Central memory CD4-positive, alpha-beta T cell (primary cell): Measurements from ENCODE around the gene DSTYK.

ENCODE experiments used
- DNase-seq: peaks from one replicate; pipeline ENCODE4 v3.0.0; 2022
- total RNA-seq, 3 experiments: gene quantifications; one replicate each; lab custom pipeline; 2026; lab: John Stamatoyannopoulos, UW

DSTYK gene, protein sequence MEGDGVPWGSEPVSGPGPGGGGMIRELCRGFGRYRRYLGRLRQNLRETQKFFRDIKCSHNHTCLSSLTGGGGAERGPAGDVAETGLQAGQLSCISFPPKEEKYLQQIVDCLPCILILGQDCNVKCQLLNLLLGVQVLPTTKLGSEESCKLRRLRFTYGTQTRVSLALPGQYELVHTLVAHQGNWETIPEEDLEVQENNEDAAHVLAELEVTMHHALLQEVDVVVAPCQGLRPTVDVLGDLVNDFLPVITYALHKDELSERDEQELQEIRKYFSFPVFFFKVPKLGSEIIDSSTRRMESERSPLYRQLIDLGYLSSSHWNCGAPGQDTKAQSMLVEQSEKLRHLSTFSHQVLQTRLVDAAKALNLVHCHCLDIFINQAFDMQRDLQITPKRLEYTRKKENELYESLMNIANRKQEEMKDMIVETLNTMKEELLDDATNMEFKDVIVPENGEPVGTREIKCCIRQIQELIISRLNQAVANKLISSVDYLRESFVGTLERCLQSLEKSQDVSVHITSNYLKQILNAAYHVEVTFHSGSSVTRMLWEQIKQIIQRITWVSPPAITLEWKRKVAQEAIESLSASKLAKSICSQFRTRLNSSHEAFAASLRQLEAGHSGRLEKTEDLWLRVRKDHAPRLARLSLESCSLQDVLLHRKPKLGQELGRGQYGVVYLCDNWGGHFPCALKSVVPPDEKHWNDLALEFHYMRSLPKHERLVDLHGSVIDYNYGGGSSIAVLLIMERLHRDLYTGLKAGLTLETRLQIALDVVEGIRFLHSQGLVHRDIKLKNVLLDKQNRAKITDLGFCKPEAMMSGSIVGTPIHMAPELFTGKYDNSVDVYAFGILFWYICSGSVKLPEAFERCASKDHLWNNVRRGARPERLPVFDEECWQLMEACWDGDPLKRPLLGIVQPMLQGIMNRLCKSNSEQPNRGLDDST
- total RNA-seq, result 46.9 to 69.6 (median 65.4) reads per million in 3 experiments

DNA sequence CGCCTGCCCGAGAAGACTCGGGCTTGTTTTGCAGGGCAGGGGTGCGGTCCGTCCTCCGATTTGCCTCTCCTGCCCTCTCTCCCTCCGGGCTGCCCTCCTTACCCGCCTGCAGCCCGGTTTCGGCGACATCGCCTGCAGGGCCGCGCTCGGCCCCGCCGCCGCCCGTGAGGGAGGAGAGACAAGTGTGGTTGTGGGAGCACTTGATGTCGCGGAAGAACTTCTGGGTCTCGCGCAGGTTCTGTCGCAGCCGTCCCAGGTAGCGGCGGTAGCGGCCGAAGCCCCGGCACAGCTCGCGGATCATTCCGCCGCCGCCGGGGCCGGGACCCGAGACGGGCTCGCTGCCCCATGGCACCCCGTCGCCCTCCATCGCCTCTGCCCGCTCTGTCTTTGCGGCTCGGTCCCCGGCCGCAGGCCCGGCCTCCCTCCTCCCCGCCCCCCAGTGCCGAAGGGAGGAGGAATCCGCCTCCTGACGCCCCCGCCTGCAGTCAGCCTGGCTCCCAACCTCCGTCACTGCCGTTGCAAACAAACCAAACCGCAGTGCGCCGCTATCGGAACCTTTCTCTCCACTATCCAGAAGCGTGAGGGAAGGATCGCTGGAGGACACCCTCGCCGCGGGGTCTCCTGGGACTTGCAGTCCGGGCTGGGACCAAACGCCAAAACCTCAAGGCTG, at the start of gene DSTYK:
Gene DSTYK, minus strand, starts transcription at position 534 of the 670 bp plus-strand sequence. Its CDS starts 167 bp downstream, at position 367.
- DNase-seq, result peak; percentile 90

DNA sequence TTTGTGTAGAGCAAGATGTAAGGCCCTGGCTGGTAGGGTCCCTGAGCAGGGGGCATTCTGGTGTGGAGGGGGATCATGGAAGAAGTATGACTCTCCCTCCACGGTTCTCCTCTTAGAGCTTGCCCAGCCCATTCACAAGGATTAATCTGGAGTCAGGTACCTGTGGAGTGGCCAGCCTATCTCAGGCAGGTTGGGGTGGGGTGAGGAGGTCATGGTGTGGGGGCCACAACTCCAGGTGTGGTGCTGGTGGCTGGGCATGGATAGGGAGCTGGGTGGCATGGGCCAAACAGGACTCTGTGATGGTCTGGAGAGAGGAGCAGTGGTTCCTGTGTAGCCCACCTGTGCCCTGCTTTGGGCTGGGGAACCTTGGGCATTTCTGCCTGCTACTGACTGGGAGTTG, 48.5 kb upstream of the DSTYK start:
- DNase-seq, result no peak

DNA sequence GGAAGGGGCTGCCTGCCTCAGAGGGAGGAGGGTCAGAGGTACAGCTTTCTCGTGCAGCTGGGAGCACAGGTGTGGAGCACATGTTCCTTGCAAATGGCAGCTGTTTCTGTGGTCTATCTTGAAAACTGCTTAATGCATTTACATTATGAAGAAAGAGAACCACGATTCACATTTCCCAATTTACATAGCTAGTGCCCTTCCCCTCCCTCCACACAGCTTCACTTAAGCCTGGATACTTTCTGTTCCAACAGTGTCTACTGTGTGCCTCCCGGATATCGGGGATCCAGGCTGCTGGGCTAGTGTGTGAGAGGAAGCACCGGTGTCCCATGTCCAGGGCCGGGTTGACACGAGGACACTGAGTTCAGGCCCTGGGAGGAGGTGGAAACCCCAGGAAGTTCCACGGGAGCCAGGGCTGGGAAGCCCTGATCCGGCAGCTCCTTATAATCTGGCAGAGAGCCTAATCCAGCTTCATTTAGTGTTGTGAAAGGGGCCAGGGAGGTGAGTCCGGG, 47.9 kb upstream of the DSTYK start:
- no peak for DNase-seq

DNA sequence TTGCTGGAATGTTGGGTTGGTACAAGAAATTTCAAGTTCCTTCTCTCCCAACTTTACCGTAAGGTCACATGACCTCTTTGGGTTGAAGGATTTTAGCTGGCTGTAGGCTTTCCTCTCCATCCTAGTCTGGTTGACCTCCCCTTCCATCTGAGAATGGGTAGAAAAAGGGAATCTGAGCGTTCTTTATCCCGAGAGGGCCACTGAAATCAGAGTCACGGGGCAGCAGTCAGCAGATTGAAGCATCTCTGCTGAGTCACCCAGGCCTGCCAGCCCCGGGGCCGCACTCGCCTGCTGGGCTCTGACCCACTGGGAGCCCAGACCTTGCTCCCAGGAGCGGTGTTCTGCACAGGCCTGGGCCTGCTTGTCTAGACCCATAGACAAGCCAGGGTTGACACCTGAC, 47.2 kb upstream of the DSTYK start:
- no peak for DNase-seq

DNA sequence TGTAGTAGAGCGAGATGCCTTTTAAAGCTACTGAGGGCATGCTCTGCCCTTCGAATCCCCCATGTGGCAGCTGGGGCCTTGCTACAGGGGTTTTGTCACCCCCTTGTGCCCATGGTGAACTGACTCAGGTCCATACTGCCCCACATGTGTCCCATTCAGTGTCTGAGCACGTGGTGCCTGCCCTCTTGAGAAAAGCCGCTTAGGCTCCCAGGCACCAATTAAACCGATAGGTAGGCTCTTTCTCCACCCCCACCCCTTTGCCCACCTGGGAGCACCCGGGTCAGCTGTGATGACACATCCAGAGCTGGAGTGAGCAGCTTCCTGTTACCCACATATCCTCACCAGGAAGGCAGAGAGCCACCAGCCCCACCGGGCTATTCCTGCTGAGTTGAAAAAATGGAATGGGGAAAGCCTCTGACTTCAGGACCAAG, 46.8 kb upstream of the DSTYK start:
- DNase-seq, result no peak

DNA sequence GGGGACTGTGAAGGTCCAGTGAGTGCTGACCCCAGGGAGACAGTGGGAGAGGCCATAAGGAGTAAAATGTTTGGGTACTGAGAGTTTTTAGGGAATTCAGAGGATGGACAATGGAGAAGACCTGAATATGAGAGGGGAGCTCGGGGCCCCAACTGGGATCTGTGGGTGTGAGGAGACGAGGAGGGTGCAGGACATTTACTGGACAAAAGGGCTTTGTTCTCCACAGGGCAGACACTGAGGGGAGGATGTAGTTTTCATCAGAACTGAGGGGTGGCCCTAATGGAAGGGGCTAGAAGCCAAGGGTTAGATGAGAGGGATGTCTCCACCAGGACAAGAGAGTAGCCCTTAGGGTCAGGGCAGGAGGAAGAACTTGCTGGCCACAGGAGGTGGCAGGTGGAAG, 46.2 kb upstream of the DSTYK start:
- no peak for DNase-seq

DNA sequence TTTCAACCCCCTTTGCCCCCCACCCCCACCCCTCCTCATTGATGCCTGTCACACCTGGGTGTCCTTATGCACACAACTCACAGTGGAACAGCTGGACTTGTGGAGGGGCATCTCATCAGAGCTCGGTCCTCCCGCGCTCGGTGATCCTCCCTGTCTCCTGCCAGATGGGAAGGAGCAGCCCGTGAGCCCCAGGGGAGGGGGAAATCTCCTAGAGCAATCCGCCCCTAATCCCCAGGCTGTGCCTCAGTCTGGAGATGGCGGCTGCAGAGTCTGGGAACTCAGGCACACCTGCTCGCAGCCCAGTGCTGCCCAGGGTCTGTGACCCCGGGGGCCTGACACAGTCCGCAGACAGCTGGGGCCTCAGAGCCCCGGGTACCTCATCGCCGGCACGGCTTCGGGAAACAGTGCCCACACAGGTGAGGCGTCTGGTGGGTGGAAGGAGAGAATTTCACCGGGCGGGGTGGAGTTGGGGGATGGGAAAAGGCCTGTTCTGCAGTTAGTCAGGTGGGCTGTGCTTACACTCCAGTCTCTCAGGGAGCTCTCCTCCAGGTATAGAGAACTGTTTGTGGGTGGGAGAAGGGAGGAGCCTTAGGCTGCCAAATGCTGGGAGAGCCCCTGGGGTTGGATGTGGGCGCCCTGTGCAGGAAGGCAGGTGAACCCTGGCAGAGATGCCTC, 45.6 kb upstream of the DSTYK start:
- DNase-seq, result no peak

DNA sequence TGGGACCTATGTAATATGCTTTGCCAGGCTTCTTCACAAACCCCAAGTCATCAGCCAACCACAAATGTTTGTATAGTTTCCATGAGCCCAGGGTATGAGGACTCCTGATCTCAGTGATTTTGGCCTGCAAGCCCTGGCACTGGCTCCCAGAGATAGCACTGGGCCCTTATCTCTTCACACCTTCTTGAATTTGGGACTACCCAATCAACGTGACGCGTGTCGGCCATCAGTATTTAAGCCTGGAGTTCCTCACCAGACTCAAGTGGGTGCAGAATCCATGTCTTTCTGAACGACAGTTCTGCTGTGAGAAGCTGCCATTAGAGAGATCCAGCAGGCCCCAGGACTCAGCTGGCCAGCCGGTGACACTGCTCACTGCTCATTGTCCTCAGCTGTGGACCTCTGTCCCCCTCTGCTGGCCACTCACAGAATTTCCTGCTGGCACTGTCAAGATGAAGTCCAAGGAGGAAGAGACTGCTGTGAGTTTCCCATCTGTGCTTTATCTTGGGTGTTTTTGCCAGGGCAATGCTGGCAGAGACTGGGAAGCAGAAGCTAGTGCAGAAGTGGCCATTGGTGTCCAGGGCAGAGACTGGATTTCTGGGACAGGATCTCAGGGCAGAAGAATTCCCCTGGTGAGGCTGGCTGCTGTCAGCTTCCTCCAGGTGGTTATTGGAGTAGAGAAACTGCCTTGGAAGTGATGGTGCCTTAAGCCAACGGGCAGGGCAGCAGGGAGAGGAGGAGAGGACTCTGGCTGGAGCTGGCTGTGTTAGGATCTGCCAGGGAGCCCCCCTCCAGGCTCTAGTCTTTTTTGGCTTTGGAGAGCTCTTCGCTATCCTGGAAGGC, 44.7 kb upstream of the DSTYK start:
- peak; percentile 74 for DNase-seq

DNA sequence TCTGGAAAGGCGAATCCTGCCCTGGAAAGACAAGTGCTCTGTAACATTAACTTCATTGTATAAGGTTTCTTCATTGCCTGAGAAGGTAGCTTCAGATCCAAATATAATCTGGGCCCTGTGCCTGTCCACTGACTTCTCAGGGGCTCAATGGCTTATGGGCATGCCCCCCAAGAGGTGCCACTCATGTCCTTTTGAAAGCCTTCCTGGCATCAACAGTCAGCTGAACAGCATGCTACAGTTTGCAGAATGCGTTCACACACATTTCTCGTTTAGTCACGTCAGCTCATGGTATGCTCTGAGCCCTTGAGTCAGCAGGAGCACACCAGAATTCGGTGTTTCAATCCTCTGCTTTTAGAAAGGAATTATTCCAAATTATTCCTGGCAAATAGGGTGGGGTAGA, 40.1 kb upstream of the DSTYK start:
- DNase-seq, result no peak

DNA sequence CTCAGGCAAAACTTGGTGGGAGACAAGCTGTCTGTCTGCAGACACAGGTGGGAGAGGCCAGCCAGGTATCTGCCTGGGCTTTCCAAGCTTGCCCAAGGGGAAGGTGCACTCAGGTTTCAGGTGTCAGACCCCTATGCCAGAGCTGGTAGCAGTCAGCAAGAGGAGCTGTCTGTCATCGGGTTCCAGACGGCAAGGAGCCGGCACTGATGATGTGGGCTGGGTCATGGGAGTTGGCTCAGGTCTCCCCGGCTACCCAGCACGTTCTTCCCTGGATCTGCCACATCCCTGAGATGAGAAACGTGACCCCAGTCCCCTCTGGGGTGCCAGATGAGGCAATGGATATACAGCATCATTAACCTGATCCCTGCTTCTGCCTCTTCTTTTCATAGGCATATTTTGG, 39.2 kb upstream of the DSTYK start:
- DNase-seq, result no peak

DNA sequence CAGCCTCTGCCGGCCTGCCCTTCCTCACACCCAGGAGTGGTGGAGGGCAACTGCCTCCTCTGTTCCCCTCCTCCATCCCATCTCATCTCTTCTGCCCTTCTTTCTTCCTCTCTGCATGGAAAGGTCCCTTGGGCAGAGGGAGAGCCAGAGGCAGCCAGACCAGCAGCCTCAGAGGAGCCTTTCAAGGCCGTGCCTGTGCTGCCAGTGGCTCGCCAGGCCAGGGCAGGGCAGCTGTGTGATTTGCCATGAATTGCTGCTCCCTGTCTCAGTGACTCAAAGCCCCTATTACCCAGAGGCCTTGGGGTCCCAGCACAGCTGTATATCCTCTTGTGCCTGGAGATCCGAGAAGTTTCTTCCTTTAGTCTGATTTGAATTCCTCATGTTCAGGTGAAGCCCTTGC, 38.1 kb upstream of the DSTYK start:
- DNase-seq, result no peak

DNA sequence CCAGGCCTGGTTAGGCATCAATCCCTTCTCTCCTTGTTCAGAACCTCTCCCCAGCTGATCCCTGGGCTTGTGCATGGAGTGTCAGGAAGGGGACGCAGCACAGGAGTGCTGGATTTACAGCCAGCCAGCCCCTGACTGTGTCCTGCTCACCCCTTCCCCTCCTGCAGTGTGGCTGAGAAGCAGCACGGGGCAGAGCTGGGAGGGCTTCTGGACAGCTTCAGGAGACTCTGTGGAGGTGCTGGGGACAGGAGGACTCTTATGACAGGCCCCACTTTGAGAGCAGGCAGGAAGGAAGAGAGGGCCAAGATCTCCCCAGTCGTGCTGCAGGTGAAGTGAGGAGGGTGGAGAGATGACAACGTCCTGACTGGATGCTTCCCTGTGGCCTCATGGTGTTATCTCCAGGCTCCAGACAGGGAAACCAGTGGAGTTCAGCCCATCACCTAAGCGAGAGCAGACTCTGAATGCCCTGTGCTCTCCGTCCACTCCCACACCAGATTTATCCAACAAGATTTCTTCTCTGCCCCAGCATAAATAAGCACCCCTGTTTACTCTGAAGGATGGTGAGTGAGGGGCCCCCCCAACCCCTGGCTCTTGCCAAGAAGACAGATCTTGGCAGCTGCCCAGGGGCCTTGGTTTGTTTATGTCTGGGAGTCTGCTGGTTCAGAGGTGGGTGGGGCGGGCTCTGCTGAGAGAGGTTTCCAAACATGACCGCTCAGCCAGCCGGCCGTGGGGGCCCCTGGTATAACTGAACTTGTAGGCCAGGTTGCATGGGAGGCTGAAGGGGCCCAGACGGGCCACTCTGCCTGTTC, 37.5 kb upstream of the DSTYK start:
- DNase-seq, result no peak

DNA sequence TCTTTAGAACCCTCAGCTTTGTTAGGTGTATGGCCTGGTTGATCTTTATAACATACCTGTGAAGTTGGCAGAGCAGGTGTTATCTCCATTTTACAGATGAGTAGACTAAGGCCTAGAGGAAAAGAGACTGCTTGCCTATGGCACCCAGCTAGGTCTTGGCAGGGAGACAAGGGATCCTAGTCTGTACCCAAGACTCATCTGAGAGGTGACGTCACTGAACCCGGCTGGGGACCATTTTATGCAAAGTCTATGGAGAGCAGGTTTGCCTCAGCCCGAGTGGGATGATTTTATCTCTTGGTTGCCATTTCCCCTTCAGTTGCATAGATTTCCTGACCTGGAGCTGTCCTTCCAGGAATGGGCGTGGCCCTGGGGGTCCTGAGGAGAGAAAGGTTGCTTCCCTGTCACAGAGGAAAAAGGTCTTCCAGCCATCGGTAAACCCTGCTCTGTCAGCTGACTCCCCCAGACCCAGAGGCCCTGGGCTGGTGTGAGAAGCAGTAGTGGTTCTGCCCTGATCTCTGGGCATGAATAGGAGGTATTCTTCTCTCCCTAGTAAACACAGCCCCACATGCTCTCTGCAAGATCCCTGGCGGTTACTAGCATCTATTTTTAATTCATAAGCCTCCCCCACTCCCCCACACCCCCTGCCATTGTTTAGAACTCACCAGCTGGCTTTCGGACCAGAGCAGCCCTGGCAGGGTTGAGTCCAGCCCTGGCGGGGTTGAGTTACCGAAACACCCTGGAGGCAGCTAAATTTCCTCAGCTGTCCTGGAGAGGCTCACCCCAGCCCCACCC, 35.8 kb upstream of the DSTYK start:
- DNase-seq, result no peak

DNA sequence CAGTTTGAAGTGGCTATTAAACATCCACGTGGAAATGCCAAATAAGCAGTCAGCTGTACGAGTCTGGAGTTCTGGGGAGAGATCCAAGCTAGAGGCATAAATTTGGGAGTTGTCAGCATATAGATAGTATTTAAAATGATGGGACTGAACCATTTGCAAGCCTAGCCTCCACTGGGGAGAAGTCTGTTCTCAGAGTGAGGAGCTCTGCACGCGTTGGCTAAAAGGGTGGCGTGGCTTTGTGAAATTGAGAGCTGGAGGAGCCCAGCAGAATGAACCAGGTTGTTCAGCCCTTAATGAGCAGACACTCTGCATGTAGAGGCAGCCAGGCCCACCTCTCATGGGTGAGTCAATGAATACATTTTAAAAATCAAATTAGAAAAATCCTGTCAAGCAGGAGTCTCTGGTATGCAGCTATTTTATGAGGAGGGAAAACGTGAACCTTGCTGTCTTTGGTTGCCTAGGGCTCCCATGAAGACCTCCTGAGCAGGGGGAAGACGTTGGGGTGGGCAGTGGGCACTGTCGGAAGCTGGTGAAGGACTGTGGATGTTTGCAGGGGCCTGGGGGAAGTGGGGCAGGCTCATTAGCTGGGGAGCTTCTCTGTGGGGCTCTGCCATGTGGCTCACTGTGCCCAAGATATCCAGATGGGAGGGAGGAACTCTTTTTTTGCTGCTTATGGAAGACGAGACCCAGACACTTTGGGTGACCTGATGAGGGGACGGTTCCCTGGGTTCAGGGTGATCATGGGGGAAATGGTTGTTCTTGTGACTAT, 35.0 kb upstream of the DSTYK start:
- DNase-seq, result no peak

DNA sequence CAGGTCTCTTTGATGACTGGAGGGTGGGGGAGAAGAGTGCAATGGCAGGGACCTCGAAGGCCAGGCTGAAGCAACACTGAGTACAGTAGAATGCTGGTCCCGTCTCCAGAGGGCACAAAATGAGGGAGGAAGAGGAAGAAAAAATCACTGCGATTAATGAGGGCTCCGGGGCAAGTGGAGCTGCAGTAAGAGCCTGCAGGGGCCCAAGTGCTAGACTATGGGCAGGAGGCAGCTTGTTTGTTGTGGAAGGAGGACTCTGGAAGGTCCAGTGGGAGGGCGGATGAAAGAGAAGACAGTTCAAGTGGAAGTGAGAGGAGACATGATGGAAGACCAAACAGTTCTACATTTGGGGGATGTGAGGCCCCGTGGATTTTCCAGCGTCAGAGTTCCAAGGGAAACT, 33.6 kb upstream of the DSTYK start:
- DNase-seq, result no peak

DNA sequence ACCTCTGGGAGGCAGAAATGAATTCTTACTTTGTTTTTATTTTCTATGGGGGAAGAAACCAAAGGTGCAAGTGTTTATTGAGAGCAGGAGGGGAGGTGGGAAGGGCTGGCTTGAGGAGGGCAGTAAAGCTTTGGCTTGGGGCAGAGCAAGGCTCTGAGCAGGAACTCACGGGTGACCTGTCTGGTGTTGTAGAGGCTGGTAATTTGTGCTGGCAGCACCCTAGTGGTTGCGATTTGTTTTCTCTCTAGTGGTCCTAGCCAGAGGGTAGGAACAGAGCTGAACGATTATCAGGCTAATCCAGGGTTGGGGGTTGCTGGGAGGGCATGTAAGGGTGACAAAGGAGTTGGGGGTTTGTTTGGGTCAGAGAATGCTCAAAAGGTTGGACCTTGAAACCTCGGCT, 32.9 kb upstream of the DSTYK start:
- DNase-seq, result no peak

DNA sequence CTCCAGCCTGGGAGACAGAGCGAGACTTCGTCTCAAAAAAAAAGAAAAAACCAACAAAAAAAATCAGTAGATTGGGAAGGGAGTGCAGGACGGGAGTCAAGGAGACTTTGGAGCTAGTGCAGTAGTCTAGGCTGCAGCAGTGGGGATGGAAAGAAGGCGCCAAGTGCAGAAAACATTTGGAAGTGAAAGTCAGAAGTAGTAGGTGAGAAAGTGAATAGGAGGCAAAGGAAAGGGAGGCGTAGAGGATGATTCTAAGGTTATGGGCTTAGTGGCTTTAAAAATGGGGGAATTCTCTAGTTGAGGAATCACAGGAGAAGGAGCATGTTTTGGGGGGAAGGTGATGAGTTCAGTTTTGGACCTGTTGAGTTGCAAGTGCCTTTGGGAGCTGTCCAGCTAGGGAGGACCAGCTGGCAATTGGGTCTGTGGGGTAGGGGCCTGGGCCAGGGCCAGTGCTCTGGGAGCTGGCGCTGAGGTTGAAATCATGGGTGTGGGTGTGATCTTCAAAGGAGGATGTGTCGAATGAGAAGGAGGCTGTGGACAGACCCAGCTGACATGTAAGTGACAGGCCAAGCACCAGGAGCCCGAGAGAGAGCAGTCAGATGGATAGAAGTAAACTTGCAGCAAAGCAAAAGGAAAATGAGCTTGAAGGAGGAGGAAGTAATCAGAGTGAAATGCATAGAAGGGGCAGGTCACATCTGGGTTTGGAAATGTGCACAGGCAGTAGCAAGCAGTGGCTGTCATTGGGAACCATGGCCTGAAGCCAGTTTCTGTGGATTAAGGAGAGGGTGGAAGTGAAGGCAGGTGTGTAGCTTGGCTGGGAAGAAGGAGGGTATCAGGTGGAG, 32.1 kb upstream of the DSTYK start:
- no peak for DNase-seq
